HG03066 (cell line): ENCODE results near the gene ZNHIT6.
"Not testable (repeated sequence)": the region's sequence is repeated elsewhere in the genome, so short reads cannot be mapped to it uniquely, and the experiment has no call there.

Source experiments
- ATAC-seq: cut with Tn5 transposase; IDR thresholded peaks from one replicate; pipeline ENCODE4 v1.9.1; 2021; ENCODE audit warnings: low read depth; ENCODE audit not compliant: unreplicated experiment

The ZNHIT6 gene, protein sequence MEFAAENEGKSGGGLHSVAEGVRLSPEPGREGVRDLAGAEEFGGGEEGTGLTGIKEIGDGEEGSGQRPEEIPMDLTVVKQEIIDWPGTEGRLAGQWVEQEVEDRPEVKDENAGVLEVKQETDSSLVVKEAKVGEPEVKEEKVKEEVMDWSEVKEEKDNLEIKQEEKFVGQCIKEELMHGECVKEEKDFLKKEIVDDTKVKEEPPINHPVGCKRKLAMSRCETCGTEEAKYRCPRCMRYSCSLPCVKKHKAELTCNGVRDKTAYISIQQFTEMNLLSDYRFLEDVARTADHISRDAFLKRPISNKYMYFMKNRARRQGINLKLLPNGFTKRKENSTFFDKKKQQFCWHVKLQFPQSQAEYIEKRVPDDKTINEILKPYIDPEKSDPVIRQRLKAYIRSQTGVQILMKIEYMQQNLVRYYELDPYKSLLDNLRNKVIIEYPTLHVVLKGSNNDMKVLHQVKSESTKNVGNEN

DNA sequence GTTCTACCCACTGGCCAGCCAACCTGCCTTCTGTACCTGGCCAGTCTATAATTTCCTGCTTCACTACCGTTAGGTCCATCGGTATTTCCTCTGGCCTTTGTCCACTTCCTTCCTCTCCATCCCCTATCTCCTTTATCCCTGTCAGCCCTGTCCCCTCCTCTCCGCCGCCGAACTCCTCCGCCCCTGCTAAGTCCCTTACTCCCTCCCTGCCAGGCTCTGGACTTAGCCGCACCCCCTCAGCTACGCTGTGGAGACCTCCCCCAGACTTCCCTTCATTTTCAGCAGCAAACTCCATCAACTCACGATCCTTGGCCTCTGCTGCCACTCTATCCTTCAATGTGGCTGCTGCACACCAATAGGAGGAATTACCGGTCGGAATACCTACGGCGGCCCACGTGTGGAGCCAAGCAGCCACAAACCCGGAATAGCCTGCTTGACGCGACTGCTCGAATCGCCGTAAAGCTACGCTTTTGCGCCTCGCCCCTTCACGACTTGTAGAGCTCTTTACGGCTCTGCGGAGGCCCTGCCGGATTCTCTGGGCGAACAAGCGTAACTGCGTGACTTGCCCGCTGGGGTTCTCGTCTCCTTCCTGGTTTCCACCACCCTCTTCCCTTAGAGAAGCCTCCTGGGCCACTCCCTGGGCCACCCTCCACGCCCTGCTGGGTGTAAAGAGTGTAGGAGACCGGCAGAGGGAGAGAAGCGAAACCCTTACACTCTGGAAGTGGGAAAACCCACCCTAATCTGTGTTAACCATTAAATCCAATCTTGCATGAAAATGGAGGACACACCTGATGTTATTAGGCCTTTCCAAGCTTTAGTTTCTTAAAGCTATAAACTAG lies at the start of gene ZNHIT6:
ZNHIT6 (minus strand) TSS at position 444 of the 839 bp plus-strand sequence; CDS start at position 295, 149 bp downstream.
- peak; percentile 83 for ATAC-seq

DNA sequence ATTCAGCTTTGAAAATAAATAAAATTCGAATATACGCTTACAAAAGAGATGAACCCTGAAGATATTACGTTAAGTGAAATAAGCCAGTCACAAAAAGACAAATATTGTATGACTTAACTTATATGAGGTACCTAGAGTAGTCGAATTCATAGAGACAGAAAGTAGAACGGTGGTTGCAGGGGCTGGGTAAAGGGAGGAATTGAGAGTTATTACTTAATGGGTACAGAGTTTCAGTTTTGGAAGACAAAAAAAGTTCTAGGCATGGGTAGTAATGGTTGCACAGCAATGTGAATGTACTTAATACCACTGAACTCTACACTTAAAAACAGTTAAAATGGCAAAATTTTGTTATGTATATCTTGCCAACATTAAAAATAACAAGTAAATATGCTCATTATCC lies 48.6 kb upstream of the ZNHIT6 start:
- no peak for ATAC-seq

DNA sequence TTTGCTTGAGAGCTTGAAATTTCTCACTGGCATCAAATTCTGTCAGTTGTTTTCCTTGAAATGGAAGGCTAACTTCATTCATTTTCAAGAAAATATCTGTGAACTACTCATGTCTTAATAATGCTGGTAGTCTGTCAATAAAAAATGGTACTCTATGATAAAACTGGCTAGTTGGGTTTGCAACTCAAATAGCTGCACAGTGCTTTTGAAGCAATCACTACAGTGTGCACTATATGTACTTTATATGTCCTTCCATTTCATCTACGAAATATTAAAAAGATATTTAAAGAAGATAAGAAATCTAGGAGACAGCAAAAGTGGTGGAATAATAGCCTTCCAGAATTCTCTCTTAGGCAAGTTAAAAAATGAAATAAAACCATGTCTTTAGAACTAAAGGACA lies 39.9 kb upstream of the ZNHIT6 start:
- ATAC-seq, result no peak

DNA sequence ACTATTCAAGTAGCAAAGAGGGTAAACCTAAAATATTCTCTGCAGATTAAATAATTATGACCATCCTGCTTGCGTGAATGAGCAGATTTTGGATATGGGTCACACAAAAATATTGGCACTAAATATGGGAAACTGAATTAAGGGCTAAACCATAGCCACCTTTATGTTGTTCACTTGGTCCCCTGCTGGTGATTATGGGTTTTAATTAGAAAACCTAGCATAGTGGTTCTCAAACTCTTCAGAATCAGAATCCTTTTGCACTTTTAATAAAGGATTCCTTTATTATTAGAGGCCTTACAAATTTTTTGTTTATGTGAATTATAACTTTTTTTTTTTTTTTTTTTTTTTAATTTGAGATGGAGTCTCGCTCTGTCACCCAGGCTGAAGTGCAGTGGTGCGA lies 38.5 kb upstream of the ZNHIT6 start:
- ATAC-seq, result no peak

DNA sequence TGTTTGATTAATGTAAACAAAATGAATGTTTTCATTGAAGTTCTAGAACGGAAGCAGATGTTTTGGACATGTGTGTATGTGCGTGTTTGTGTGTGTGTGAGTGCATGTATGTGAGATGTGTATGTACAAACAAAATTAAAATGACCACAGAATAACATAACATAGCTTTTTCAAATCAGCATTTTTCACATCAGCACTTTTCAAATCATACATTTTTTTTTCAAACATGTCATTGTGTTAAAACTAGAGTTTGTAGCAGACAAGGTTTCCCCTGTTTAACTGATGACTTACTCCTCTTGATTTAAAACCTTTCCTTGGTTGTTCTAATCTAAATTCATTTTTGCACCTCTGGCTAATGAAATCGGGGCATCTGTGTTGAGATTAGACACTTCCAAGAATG lies 35.6 kb upstream of the ZNHIT6 start:
- no peak for ATAC-seq

DNA sequence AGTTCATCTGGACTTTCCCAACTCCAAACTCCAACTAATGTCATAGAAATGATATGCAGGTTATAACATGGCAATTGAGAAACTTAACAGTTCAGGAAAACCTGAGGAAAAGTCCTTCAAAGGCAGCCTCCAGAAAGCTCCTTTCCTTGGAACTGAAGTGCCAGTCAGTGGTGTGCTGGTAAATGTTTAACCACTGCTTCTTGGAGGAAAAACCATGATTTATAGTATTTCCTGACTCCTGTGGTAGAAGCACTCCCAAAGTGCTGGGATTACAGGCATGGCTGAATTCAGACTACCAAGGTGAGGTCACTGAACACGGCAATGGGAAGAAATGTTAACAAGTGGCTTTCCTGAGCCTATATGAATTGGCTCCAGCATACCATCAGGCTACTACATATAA lies 26.7 kb upstream of the ZNHIT6 start:
- no peak for ATAC-seq

DNA sequence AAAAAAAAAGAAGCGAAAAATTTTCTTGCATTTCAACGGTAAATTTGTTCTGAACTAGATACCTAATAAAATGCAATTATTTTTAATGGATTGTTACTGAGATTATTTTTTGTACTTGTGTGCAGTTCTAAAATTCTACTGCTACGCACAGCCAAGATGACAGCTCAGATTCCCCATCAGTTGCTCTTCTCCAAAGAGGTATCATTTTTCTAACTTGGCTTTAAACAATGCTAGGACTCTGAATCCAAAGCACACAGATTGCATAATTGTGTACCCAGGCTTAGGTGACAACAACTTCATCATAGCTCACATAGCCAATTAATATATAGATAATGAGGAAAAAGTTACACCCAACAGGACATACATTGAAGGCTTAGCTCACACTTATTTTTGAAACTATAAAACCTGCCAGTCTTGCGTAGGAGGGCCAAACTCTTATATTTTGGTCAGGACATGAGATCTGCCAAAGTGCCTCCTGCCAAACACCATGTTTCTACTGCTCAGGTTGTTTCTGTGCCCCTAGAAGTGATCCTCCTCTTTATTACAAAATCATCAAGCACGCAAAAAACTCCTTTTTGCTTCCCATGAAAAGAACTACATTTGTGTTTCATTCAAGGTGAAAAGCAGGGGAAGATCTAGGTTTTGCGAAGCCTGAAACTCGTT lies 10.6 kb upstream of the ZNHIT6 start:
- no peak for ATAC-seq

DNA sequence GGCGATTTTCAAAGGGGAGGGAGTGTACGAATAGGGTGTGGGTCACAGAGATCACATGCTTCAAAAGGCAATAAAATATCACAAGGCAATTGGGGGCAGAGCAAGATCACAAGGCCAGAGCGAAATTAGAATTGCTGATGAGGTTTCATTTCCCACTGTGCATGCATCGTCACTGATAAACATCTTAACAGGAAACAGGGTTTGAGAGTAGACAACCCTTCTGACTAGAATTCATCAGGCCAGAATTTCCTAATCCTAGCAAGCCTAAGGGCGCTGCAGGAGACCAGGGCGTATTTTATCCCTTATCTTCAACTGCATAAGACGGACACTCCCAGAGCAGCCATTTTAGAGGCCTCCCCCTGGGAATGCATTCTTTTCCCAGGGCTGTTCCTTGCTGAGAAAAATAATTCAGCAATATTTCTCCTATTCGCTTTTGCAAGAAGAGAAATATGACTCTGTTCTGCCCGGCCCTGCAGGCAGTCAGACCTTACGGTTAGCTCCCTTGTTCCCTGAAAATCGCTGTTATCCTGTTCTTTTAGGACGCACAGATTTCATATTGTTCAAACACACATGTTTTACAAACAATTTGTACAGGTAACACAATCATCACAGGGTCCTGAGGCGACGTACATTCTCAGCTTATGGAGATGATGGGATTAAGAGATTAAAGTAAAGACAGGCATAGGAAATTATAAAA lies 6.3 kb upstream of the ZNHIT6 start:
- ATAC-seq, result not testable (repeated sequence)

DNA sequence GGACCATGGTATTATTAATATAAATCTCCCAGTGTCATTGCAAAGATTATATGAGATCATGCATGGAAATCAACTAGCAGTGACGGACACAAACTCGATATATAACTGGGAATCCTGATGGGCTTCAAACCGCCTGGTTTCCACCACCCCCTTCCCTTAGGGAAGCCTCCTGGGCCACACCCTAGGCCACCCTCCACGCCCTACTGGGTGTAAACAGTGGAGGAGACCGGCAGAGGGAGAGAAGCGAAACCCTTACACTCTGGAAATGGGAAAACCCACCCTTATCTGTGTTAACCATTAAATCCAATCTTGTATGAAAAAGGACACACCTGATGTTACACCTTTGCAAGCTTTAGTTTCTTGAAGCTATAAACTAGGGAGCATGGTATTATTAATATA lies 595 bp upstream of the ZNHIT6 start:
- no peak for ATAC-seq

DNA sequence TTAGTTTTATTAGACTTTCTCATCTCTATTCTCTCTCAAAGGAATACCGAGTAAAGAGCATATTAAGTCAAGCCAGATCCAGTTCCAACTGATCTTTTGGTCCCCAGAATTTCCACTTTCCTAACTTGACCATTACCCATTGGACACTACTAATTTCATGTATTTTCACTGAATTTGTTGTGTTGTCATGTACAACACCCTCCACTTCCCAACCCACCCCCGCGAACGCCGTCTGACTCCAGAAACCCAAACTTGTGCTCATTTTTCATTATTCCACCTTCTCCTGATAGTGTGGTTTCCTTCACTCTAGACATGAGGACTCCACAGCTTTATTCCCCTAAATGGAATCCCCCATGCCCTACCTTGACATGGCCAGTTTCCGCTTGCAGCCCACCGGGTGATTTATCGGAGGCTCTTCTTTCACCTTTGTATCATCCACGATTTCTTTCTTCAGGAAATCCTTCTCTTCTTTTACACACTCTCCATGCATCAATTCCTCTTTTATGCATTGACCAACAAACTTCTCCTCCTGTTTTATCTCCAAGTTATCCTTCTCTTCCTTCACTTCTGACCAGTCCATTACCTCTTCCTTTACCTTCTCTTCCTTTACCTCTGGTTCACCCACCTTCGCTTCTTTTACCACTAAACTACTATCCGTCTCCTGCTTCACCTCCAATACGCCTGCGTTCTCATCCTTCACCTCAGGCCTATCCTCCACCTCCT lies 805 bp downstream of the ZNHIT6 start:
- ATAC-seq, result no peak

DNA sequence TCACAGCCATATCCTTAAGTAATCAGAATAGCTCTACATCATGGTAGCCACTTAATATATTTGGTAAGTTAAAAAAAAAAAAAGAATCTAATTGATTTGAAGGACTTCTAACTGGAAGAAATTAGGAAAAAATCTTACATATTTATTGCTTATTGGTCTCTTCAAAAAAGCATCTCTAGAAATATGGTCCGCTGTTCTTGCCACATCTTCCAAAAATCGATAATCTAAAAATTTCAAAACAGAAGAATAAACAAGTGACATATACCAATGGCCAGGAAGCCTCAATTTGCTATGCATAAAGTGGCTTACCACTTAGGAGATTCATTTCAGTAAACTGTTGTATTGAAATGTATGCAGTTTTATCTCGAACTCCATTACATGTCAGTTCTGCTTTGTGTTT lies 2.3 kb downstream of the ZNHIT6 start:
- no peak for ATAC-seq

DNA sequence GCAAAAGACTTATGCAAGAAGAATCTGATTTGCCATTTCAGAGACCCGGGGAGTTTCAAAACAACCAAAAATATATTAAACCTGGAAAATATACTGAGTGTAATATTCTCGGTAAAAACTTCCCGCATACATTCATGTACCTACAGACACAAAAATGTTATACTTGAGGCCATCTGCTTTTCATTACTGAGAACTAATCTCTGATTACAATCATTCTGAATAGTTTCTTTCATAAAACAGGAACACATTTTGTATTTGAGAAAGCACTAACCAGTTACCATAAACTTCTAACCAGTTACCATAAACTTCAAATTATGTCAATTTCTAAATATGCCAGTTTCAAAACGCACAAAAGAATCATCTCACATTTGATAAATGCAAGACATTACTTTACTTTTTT lies 7.8 kb downstream of the ZNHIT6 start:
- no peak for ATAC-seq

DNA sequence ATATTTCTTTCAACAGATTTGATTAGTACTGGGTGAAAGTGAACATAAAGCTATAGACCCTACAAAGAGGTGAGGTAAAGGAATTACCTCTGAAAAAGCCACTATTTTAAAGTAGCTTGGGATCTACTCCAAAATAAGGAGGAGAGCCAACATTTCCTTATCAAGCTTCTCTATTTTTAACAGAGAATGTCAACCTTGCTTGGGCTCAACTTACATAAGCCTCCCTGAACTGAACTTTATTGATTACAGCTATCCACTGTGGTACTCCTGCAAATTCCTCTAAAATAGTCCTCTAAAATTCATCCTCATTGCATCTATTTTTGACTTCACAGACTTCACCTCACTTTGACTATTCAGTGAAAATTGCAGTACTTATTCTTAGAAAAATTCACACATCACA lies 10.3 kb downstream of the ZNHIT6 start:
- ATAC-seq, result no peak

DNA sequence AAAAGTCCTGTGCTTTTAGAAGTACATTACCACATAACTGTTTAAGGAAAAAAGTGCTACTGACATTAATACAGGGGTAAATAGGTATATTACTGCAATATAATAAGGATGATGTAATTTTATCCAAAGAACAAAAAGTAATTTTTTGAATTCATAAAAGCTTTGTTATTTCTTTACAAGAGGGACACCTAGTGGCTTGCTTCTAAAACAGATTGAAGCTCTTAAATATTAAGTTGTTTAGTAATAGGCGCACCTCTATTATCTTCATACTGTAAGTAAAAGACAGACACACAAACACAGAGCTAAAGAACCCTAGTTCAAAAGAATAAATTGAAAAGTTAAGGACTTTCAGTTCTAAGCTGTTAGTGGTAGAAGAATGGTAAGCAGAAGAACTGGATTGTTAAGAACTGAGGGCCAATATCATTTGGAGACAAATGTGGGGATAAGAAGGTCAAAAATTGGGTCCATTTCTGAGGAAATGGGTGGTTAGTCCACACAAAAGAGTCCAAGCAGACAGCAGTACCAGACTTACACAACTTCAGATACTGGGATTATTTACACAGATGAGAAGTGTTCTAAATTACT lies 15.4 kb downstream of the ZNHIT6 start:
- ATAC-seq, result no peak

DNA sequence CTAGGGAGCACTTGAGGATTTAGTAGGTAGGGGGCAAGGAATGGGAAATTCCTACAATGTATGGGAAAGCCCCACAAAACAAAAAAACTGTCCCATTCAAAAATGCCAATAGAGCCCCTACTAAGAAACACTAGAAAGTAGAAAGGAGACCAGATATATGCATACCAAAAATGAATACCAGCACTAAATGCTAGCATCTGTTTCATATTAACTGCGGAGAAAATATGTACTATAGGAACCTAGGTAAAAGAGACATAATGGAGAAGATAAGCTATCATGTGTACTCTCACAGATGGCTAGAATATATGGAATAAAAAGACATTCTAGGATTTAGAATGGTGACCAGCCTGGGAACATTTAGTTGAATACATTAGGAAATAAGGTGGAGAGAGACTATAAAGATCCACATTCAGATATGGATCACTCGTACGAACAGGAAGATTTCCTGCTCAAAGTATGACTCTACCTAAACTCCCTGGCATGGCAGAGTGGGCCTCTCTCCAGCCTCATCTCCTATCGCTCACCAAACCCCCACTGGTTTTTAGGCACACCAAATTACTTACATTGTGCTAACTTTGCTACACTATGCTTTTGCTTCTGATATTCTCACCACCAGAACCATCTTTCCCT lies 18.3 kb downstream of the ZNHIT6 start:
- ATAC-seq, result no peak

DNA sequence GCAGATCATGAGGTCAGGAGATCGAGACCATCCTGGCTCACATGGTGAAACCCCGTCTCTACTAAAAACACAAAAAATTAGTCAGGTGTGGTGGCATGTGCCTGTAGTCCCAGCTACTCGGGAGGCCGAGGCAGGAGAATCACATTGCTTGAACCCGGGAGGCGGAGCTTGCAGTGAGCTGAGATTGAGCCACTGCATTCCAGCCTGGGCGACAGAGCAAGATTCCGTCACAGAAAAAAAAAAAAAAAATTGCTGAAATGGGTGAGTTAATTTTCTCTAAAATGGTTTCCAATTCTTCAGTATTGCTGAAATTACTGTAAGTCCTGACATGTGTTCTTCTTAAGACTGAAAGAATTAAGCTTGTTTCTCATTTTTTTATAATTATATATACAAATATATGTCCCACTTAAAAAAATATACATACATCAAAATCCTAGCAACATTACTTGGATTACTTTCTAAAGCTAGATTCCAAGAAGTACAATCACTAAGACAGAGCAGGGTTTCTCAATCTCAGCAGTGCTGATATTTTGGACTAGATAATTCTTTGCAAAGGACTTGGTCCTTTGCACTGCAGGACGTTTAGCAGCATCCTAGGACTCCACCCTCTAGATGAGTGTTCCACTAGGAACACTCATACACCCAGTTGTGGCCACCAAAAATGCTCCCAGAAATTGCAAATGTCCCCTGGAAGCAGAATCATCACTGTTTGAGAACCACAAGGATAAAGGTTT lies 24.8 kb downstream of the ZNHIT6 start:
- no peak for ATAC-seq

DNA sequence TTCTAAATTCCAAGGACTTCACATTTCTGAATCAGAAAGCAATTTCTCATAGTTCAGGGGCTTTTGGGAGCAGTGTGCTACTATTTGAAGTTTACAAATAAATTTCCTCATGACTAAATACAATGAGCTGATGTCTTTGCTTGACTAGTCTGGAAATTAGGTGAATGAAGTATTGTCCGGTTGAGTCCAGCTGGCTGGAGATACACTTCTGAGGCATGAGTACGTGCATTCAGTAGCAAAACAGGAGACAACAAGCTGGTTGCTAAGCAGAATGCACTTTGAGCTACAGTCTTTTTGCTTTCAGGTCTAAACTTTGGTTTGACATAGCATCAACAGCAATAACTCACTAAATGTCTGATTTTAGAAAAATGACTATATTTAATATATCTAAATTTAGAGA lies 27.1 kb downstream of the ZNHIT6 start:
- ATAC-seq, result no peak

DNA sequence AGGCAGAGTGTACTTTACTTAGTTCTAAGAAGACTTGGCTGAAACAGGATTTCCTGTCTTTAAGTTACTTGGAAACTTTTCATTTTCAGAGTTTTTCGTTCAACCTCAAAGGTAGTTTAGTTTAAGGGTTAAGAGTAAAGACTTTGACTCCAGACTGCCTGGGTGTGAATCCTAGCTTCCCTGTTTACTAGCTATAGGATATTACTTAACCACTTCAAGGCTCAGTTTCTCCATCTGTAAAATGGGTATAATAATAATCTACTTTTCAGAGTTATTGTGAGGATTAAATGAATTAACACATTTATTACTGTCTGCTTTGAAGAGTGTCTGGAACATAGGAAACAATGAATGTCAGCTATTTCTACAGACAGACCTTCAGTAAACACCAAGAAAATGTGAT lies 30.0 kb downstream of the ZNHIT6 start:
- no peak for ATAC-seq
